AG09319 (cell line): ENCODE data around the gene TIMM17B.

Source experiments
- DNase-seq: peaks from one replicate; pipeline ENCODE4 v3.0.0-alpha.2; 2010; ENCODE audit warnings: low read depth; ENCODE audit errors: extremely low read depth
- CTCF ChIP-seq: IDR thresholded peaks from 2 replicates; pipeline ENCODE4 v1.5.1; 2011; ENCODE audit warnings: low read depth, mild to moderate bottlenecking, inconsistent platforms, low read length, moderate library complexity

Gene TIMM17B

DNA sequence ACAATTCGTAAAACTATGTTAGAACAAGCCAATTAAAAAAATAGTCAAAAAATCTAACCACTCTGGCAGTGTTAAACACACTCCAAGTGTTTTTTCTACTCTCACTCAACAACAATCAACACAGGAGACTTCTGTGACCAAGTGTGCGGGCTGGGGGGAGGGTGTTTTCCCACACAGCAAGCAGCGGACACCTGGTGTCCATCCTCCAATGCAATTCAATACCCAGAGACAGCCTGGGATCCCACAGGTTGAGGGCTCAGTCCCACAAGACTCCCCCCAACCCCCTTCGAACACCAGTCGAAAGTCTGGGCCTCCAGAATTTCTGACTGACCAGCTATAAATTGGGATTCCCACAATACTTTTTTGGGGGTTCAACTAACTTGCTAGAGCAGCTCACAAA lies 29.6 kb upstream of the TIMM17B start:
- no peak for DNase-seq

DNA sequence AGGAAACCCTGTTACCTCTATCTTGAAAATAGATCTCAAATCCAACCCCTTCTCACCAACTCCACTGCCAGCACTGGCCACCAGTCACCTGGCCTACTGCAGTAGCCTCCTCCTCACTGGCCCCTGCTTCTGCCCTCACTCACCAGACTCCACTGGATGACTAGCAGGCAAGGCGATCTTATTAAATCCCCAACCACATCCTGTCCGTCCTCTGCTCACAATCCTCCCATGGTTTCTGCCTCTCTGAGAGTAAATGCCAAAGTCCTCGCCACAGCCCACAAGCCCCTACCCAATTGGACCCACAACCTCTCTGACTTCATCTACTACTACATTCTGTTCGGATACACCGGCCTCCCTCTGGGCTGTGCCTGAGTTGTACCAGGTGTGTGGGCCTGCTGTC lies 26.7 kb upstream of the TIMM17B start:
- DNase-seq, result no peak
- no peak for TF ChIP-seq CTCF

More for the DNA sequence above, 29.6 kb upstream of the TIMM17B start:
- no peak for TF ChIP-seq CTCF

DNA sequence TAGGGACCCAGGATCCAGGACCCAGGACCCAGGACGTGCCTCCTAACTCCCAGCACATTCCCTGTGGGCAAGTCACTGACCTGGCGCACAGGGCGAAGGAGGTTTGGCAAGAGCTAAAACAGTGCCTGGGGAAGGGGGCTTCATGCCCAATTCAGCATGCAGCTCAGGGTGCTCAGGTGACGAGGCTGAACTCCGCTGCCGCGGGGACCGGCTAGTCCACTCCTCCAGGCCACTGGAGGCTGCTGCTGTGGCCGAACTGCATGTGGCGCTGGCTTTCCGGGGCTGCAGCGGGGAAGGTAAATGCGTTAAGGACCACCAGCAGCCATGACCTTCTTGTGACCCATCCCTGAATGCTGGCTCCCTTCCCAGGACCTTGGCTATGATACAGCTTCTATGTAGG lies 26.2 kb upstream of the TIMM17B start:
- TF ChIP-seq CTCF, result no peak
- no peak for DNase-seq

DNA sequence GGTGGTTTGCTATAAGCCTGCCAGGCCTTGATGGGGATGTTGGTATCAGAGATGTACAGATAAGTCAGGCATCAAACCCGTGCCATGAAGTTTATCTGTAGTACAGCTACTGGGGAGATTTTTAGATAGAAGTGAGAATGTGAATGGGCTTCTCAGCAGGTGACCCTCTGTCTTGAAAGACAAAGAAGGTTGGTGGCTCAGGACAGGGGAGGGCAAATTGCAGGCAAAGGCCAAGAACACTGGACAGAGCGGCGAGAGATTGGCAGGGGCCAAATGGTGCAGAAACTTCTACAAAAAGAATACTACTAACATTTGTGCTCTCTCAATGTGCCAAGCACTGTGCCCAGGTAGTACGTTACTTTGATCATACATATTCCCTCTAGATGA lies 23.1 kb upstream of the TIMM17B start:
- TF ChIP-seq CTCF, result no peak
- no peak for DNase-seq

DNA sequence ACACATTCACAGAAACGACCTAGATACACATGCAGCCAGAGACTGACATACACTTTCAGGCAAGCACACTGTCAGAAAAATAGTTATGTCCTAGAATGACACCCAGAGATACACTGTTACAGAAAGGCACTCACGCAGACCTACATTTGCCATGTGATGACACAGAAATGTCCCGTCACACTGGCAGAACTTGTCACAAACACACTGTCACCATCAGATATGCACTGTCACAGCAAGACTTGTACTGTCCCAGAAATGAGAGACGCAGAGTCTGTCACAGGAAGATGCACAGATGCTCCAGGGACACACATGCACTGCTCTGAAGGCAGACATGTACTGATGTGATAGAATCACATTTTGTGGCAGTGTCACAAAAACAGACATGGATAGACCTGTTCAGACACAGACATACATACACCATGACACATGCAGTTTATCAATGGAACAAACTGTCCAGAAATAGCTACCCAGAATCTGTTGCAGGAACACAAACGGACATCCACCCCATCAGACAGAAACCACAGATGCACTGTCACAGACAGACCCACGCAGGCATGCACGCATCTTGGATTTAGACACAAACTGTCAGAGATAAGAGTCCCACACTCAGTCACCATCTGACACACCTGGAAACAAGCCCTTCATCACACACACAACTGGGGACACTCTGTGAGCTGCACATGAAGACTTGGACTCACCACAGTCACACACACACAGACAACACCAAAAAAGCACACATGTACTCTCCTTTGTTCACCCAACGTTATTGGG lies 22.6 kb upstream of the TIMM17B start:
- TF ChIP-seq CTCF, result no peak
- DNase-seq, result no peak

- no peak for TF ChIP-seq CTCF
- no peak for DNase-seq
Observed at GRCh38 chrX:48919360-48919841, 21.8 kb upstream of the TIMM17B start.

DNA sequence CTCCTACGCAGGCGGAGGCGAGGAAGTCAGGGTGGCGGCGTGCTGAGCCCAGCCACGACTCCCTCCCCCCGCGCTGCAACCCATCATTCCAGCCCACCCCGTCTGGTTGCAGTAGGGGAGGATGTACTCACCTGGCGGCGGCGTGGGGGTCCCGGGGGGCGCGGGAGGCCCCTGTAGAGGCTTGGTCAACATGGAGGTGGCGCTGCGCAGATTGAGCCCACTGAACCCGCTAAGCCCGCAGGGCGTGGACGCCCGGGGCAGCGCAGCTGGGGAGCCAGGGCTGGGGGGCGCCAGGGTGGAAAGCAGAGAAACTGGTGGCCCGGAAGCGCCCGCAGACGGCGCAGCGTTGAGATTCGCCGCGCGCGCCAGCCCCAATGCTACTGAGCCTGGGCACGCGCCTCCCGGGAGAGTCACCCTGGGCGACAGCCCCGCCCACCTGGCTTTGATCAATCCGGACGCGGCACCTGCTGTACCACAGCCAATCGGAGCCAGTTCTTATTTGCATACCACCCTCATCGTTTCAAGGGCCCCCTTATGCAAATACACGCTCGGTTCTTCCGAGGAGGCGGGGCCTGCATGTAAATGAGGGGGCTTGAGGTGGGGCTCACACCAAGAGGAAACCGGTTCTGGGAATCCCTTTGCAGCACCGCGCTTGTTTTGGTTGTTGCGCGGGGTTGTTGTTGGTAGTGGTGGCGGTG lies 21.2 kb upstream of the TIMM17B start, which contains the start of gene PIM2:
Gene PIM2 (minus strand): TSS at position 382 of the 698 bp plus-strand sequence. CDS start 190 bp downstream, at position 192.
- no peak for DNase-seq
- TF ChIP-seq CTCF, result no peak
